Effector memory CD8-positive, alpha-beta T cell (primary cell): ENCODE results near the gene EMCN.
"Not testable (repeated sequence)": the region's sequence is repeated elsewhere in the genome, so short reads cannot be mapped to it uniquely, and the experiment has no call there.

ENCODE experiments used
- ATAC-seq: fragments of 150-1000 bp; cut with Tn5 transposase; replicated peaks from 2 replicates; pipeline ENCODE4 v1.10.0; 2021; ENCODE audit warnings: mild to moderate bottlenecking, moderate library complexity
- DNase-seq, 3 experiments: peaks; one replicate each; pipeline ENCODE4 v3.0.0; 2021
- H3K27ac Mint-ChIP-seq, 2 donors: one replicate each; pipeline ENCODE4 v1.8.0; 2022; ENCODE audit warnings: mild to moderate bottlenecking in 2 of 2, mixed read lengths in 2 of 2, moderate library complexity in 2 of 2
- H3K27me3 Mint-ChIP-seq, 2 donors: one replicate each; pipeline ENCODE4 v1.8.0; 2022; ENCODE audit warnings: mixed read lengths in 2 of 2
- H3K36me3 Mint-ChIP-seq: one replicate; pipeline ENCODE4 v1.8.0; 2022; ENCODE audit warnings: mild to moderate bottlenecking, moderate library complexity, mixed read lengths; ENCODE audit not compliant: insufficient read depth
- H3K4me1 Mint-ChIP-seq, 2 donors: one replicate each; pipeline ENCODE4 v1.8.0; 2022; ENCODE audit warnings: low read depth in 2 of 2, mixed read lengths in 2 of 2
- H3K4me3 Mint-ChIP-seq, 2 donors: one replicate each; pipeline ENCODE4 v1.8.0; 2022; ENCODE audit warnings: mild to moderate bottlenecking in 2 of 2, mixed read lengths in 2 of 2, moderate library complexity in 2 of 2
- H3K9me3 Mint-ChIP-seq, 2 donors: one replicate each; pipeline ENCODE4 v1.8.0; 2022; ENCODE audit warnings: mixed read lengths in 2 of 2

EMCN gene

DNA sequence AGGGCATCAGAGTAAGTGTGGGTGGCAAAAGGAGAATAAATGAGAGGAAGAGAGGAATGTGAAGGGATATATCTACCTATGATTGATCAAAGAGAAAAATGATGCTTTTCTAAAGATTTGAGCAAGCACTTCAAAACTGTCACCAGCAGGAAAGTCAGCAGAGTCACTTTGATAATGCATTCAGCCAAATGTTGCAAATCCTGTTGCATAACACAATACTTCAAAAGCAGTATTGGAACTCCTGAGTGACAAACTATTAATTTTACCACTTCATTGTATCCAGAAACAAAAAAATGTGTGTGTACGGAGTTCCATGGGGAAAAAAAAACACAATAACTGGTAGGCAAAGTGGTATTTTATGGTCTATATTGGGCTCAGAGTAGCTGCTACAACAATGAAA, 160.3 kb downstream of the EMCN start:
- H3K27ac Mint-ChIP-seq: no peak overlapping the region
- H3K27me3 Mint-ChIP-seq: peaks cover 0 to 17% of the 10 kb centered on the region in 2 donors
- H3K36me3 Mint-ChIP-seq: no peaks in the 10 kb centered on the region
- DNase-seq (no peak), ATAC-seq (no peak)
- no peak overlapping the region for H3K4me3 Mint-ChIP-seq
- H3K9me3 Mint-ChIP-seq: peaks cover 1 to 2% of the 10 kb centered on the region in 2 donors
- H3K4me1 Mint-ChIP-seq: no peaks in the 10 kb centered on the region

- Mint-ChIP-seq H3K27ac (no peak overlapping the region), H3K27me3 (peaks cover 0 to 23% of the 10 kb centered on the region in 2 donors), H3K9me3 (peaks cover 2 to 8% of the 10 kb centered on the region in 2 donors), H3K36me3 (no peaks in the 10 kb centered on the region), H3K4me1 (no peaks in the 10 kb centered on the region), H3K4me3 (no peak overlapping the region)
- ATAC-seq: no peak
- DNase-seq: no peak
Measured at GRCh38 chr4:100356172-100356571, 161.7 kb downstream of the EMCN start.

DNA sequence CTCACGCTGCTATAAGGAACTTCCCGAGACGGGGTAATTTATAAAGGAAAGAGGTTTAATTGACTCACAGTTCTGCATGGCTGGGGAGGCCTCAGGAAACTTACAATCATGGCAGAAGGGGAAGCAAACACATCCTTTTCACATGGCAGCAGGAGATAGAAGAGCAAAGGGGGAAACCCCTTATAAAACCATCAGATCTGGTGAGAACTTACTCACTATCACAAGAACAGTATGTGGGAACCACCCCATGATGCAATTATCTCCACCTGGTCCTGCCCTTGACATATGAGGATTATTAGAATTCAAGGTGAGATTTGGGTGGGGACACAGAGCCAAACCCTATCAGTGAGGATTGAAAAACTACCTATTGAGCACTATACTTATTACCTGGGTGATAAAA, 165.5 kb downstream of the EMCN start:
- not testable (repeated sequence) for H3K36me3 Mint-ChIP-seq, H3K27ac Mint-ChIP-seq, ATAC-seq, H3K9me3 Mint-ChIP-seq, H3K4me1 Mint-ChIP-seq, DNase-seq, H3K27me3 Mint-ChIP-seq, H3K4me3 Mint-ChIP-seq

- no peak overlapping the region for H3K4me3 Mint-ChIP-seq
- no peak for DNase-seq
- peaks cover 0 to 7% of the 10 kb centered on the region in 2 donors for H3K27me3 Mint-ChIP-seq
- H3K27ac Mint-ChIP-seq: no peak overlapping the region
- no peak for ATAC-seq
- peaks cover 0 to 8% of the 10 kb centered on the region in 2 donors for H3K9me3 Mint-ChIP-seq
- no peaks in the 10 kb centered on the region for H3K36me3 Mint-ChIP-seq
- H3K4me1 Mint-ChIP-seq: no peaks in the 10 kb centered on the region
Measured at GRCh38 chr4:100348473-100348872, 169.3 kb downstream of the EMCN start.

DNA sequence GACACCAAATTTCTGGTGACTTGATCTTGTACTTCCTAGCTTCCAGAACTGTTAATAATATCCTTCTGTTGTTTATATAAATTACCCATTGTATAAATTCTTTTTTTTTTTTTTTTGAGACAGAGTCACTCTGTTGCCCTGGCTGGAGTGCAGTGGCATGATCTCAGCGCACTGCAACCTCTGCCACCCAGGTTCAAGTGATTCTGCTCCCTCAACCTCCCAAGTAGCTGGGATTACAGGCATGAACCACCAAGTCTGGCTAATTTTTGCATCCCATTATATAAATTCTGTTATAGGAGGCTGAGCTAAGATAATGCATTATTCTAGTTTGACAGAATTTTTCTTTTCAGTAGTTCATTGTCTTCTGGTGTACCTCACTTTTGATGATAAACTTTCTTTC, 170.6 kb downstream of the EMCN start:
- Mint-ChIP-seq H3K36me3 (no peaks in the 10 kb centered on the region), H3K9me3 (peaks cover 0 to 4% of the 10 kb centered on the region in 2 donors), H3K27ac (no peak overlapping the region), H3K27me3 (peaks cover 0 to 4% of the 10 kb centered on the region in 2 donors), H3K4me3 (no peak overlapping the region), H3K4me1 (no peaks in the 10 kb centered on the region)
- DNase-seq (no peak), ATAC-seq (no peak)

GRCh38 chr4:100345585-100345984, 172.2 kb downstream of the EMCN start:
- H3K36me3 Mint-ChIP-seq: no peaks in the 10 kb centered on the region
- H3K4me3 Mint-ChIP-seq: no peak overlapping the region
- H3K9me3 Mint-ChIP-seq: no peaks in the 10 kb centered on the region
- no peaks in the 10 kb centered on the region for H3K27me3 Mint-ChIP-seq
- H3K4me1 Mint-ChIP-seq: no peaks in the 10 kb centered on the region
- DNase-seq: no peak
- ATAC-seq: no peak
- no peak overlapping the region for H3K27ac Mint-ChIP-seq
